OCI-LY7 (cell line): Measurements from ENCODE around the gene OSBPL7.

Experiments used
- CTCF ChIP-seq: fragments of 200-600 bp; sonication (generic); conservative IDR thresholded peaks from 2 replicates; pipeline ENCODE4 v1.5.1; 2014; ENCODE audit warnings: mild to moderate bottlenecking, antibody characterized with exemption, low read length, moderate library complexity, mixed read lengths
- EZH2phosphoT487 ChIP-seq: fragments of 200-600 bp; sonication (generic); IDR thresholded peaks from 2 replicates; pipeline ENCODE4 v1.6.1; 2018; ENCODE audit warnings: low read depth, borderline replicate concordance, mild to moderate bottlenecking, mixed run types, antibody characterized with exemption, low read length, moderate library complexity, mixed read lengths

GRCh38 chr17:47838636-47839035 lies 17.0 kb upstream of the OSBPL7 start:
- TF ChIP-seq EZH2phosphoT487 (no peak), CTCF (no peak)
